Gastrocnemius medialis (tissue), 4 donors: Measurements from ENCODE around the gene TLE4. TPM values are rescaled to one million over a fixed set of nuclear protein-coding genes. Genes with fewer than 3 reads are reported as not detected.

ENCODE experiments used
- ATAC-seq, 2 donors: fragments of 150-250 bp; one replicate each; pipeline ENCODE4 v1.9.1; 2016
- DNase-seq, 2 donors: peaks; one replicate each; pipeline ENCODE4 v3.0.0-alpha.2; 2019
- H3K27ac ChIP-seq, 4 donors: fragments of 200-600 bp; sonication (generic); 1 replicate in 1 of 4; 2 replicates in 3 of 4; pipeline ENCODE4 v1.5.1; 2016 to 2018; ENCODE audit warnings: mild to moderate bottlenecking in 2 of 4, moderate library complexity in 1 of 4
- H3K27me3 ChIP-seq, 3 donors: fragments of 200-600 bp; sonication (generic) in 2 of 3; 1 replicate in 1 of 3; 2 replicates in 2 of 3; pipeline versions ENCODE4 v1.5.1 to v1.6.0; 2016 to 2019; ENCODE audit warnings: mild to moderate bottlenecking in 1 of 3, moderate library complexity in 1 of 3
- H3K36me3 ChIP-seq, 2 donors: fragments of 200-600 bp; sonication (generic) in 1 of 2; one replicate each; pipeline ENCODE4 v1.5.1; 2017 to 2018
- H3K4me1 ChIP-seq, 2 donors: fragments of 200-600 bp; sonication (generic) in 1 of 2; one replicate each; pipeline ENCODE4 v1.5.1; 2016 to 2017; ENCODE audit warnings: mild to moderate bottlenecking in 2 of 2
- H3K4me3 ChIP-seq, 4 donors: fragments of 200-600 bp; sonication (generic) in 3 of 4; 1 replicate in 1 of 4; 2 replicates in 3 of 4; pipeline ENCODE4 v1.5.1; 2016 to 2019; ENCODE audit warnings: mild to moderate bottlenecking in 2 of 4
- H3K9me3 ChIP-seq, 3 donors: fragments of 200-600 bp; sonication (generic) in 2 of 3; 1 replicate in 1 of 3; 2 replicates in 2 of 3; pipeline ENCODE4 v1.5.1; 2016 to 2019
- POLR2A ChIP-seq, 2 donors: fragments of 450-650 bp; IDR thresholded peaks; one replicate each; pipeline ENCODE4 v1.6.1; 2017; ENCODE audit warnings: antibody characterized with exemption in 2 of 2, mild to moderate bottlenecking in 2 of 2, moderate library complexity in 2 of 2
- in situ Hi-C, 4 donors: fragments of 200-750 bp; cut with MboI; loops; one replicate each; pipeline versions ENCODE4 v1.15.0 to v1.8.0; 2017; ENCODE audit warnings: low sequenced_read_pairs in 4 of 4
- intact Hi-C: fragments of 100-400 bp; cut with DNase I; formaldehyde crosslinking; loops from one replicate; pipeline ENCODE4 v1.15.1; 2023; ENCODE audit warnings: low total_unique reads
- total RNA-seq, 4 donors: library from RNA; depleted of rRNA; stranded (reverse); fragments of >200 nt; gene quantifications; one replicate each; pipeline versions ENCODE4 v1.1.0 to v1.2.3, GENCODE V29; 2016
- TF ChIP-seq, protein P1 (sequence below), 5 experiments: fragments of 450-650 bp in 3 of 5; fragments of 200-600 bp in 2 of 5; sonication (generic) in 2 of 5; IDR thresholded peaks in 4 of 5; conservative IDR thresholded peaks in 1 of 5; 1 replicate in 4 of 5; 2 replicates in 1 of 5; pipeline ENCODE4 v1.5.1; 2016 to 2019; ENCODE audit warnings: antibody characterized with exemption in 5 of 5, mild to moderate bottlenecking in 3 of 5, moderate library complexity in 3 of 5

The TLE4 gene
- total RNA-seq, 4 donors from 2014 or later = 30.1 to 64.6 (median 43.4) TPM

DNA sequence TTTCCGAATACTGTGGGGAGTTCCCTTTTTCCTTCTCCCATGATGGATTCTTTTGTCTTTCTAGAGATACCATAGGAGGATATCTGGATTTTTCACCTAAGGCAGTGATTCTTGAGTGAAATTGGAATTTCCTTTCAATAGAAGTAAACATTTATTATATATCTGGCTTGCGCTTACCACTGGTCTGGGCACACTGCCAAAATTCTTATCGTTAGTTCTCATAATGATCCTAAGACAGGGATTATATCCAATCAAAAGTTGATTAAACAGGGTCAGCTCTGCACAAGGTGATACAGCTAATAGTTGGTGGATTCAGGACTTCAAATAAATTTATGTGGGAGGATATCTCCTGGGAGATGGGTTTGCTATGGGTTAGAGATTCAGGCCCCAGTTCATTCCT is 9.6 kb downstream of the TLE4 start:
- Histone ChIP-seq H3K9me3 (no peaks in the 10 kb centered on the region), H3K36me3 (peaks cover 0 to 4% of the 10 kb centered on the region in 2 donors), H3K27me3 (no peaks in the 10 kb centered on the region), H3K4me1 (peaks cover 68 to 86% of the 10 kb centered on the region in 2 donors), H3K27ac (peak overlapping the region; percentile 7 to 25 (median 18)), H3K4me3 (no peak overlapping the region)
- in situ Hi-C loops = no loop called here
- ATAC-seq (no peak), DNase-seq (no peak)
- intact Hi-C loops = no loop called here
- TF ChIP-seq, protein P1, sequence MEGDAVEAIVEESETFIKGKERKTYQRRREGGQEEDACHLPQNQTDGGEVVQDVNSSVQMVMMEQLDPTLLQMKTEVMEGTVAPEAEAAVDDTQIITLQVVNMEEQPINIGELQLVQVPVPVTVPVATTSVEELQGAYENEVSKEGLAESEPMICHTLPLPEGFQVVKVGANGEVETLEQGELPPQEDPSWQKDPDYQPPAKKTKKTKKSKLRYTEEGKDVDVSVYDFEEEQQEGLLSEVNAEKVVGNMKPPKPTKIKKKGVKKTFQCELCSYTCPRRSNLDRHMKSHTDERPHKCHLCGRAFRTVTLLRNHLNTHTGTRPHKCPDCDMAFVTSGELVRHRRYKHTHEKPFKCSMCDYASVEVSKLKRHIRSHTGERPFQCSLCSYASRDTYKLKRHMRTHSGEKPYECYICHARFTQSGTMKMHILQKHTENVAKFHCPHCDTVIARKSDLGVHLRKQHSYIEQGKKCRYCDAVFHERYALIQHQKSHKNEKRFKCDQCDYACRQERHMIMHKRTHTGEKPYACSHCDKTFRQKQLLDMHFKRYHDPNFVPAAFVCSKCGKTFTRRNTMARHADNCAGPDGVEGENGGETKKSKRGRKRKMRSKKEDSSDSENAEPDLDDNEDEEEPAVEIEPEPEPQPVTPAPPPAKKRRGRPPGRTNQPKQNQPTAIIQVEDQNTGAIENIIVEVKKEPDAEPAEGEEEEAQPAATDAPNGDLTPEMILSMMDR (IDR thresholded peaks at IDR 0.05 in 4 of 5, conservative IDR thresholded peaks at IDR 0.05 in 1 of 5) = no peak
- TF ChIP-seq POLR2A (IDR thresholded peaks at IDR 0.05) = no peak

DNA sequence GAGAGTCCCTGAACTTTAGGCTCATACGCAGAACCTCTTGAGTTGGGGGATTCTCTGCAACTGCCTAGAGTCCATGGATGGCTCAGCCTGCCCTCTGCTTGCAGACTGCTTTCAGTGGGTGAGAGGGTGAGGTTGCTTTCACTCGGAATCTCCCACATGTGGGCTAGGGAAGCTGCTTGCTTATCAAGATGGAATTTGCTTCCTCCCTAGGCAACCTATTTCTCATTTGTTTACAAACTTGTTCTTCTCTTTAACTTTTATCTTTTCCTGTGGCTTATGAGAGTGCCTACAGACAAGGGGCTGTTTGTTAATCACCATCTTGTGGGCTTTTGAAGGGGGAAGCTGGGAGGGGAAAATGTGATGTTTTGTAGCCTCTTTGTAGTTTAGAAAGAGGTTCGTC is 10.0 kb downstream of the TLE4 start:
- Histone ChIP-seq H3K9me3 (no peaks in the 10 kb centered on the region), H3K36me3 (peaks cover 0 to 4% of the 10 kb centered on the region in 2 donors), H3K27ac (peak overlapping the region; percentile 7 to 25 (median 18)), H3K4me3 (no peak overlapping the region), H3K27me3 (no peaks in the 10 kb centered on the region), H3K4me1 (peaks cover 65 to 87% of the 10 kb centered on the region in 2 donors)
- in situ Hi-C loops = no loop called here
- DNase-seq = no peak
- ATAC-seq = no peak
- TF ChIP-seq POLR2A (IDR thresholded peaks at IDR 0.05) = no peak
- TF ChIP-seq, protein P1 (IDR thresholded peaks at IDR 0.05 in 4 of 5, conservative IDR thresholded peaks at IDR 0.05 in 1 of 5) = no peak
- intact Hi-C loops = no loop called here

DNA sequence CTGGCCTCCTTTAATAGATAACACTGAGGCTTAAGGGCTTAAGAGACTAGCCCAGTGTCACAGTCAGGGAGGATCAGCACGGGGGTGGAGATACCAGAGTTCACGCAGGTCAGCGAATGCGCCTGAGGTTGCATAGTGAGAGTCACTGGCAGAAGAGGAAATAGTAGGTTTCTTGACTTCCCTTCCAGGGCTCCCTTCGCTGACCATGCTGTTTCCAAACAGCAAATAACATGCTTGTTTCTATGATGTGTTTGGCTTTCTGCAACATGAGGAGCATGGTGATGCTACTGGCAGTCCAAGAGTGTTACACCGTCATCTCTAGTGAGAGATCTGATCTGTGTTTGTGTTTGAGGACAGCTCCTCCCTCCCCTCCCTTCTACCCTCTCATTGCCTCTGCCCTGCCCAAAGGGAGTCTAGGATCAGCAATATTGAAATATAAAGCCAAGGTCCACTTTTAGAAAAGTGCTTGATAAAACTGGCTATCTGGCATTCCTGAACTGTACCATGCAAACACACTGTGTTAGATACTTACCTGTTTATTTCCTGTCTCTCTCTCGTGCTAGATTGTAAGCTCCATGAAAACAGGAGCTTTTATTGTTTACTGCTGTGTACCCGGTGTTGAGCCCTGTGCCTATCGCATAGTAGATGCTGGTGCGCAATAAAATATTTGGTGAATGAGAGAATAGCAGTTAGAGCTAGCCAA is 12.3 kb downstream of the TLE4 start:
- peak overlapping the region; percentile 20 to 32 (median 27) for H3K4me3 ChIP-seq
- in situ Hi-C loops = no loop called here
- peak overlapping the region; percentile 71 to 79 (median 76) for H3K27ac ChIP-seq

DNA sequence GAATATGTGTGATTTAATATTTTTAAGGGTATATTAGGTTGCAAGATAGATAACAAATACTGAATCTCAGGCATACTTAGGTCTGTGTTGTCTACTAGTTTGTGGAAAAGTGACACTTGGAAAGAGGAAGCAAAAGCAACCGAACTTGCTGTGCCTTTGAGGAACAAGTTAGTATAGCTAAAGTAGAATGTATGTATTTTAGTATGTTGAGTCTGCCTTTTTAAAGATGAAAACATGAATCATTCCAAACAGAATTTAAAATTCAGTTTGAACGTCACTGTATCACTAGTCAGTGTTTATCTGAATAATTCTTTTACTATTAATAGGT is 12.9 kb downstream of the TLE4 start:
- in situ Hi-C loops (no loop called here), intact Hi-C loops (loop anchor here (2.0 kb wide), 1 partner anchor 26 kb away; no protein-coding TSS in a partner anchor)
- ATAC-seq = no peak
- peaks cover 0 to 4% of the 10 kb centered on the region in 2 donors for H3K36me3 ChIP-seq
- H3K9me3 ChIP-seq = no peaks in the 10 kb centered on the region
- no peaks in the 10 kb centered on the region for H3K27me3 ChIP-seq
- peak overlapping the region; percentile 71 to 79 (median 76) for H3K27ac ChIP-seq
- TF ChIP-seq, protein P1 (IDR thresholded peaks at IDR 0.05 in 4 of 5, conservative IDR thresholded peaks at IDR 0.05 in 1 of 5) = no peak
- no peak for TF ChIP-seq POLR2A (IDR thresholded peaks at IDR 0.05)
- DNase-seq = no peak
- H3K4me3 ChIP-seq = peak overlapping the region in 3 of 4 donors; percentile 20 to 32 (median 31)
- peaks cover 55 to 83% of the 10 kb centered on the region in 2 donors for H3K4me1 ChIP-seq

More for the DNA sequence above, 12.3 kb downstream of the TLE4 start:
- intact Hi-C loops = loop anchor here (2.0 kb wide), 1 partner anchor 27 kb away; no protein-coding TSS in a partner anchor
- no peaks in the 10 kb centered on the region for H3K27me3 ChIP-seq
- ATAC-seq = peak; percentile 88 to 91
- no peaks in the 10 kb centered on the region for H3K9me3 ChIP-seq
- peaks cover 57 to 87% of the 10 kb centered on the region in 2 donors for H3K4me1 ChIP-seq
- peaks cover 0 to 4% of the 10 kb centered on the region in 2 donors for H3K36me3 ChIP-seq
- peak; percentile 61 to 69 for DNase-seq
- TF ChIP-seq, protein P1 (IDR thresholded peaks at IDR 0.05 in 4 of 5, conservative IDR thresholded peaks at IDR 0.05 in 1 of 5) = no peak
- TF ChIP-seq POLR2A (IDR thresholded peaks at IDR 0.05) = peak in 1 of 2 donors; percentile 32
